ENCODE measurements around the gene APOL3. TPM values are rescaled to one million over a fixed set of nuclear protein-coding genes. Genes with fewer than 3 reads are reported as not detected.
"Not testable (repeated sequence)": the region's sequence is repeated elsewhere in the genome, so short reads cannot be mapped to it uniquely, and the experiment has no call there.

Gene APOL3
- total RNA-seq, 1 experiment from 2014 or later: not detected

DNA sequence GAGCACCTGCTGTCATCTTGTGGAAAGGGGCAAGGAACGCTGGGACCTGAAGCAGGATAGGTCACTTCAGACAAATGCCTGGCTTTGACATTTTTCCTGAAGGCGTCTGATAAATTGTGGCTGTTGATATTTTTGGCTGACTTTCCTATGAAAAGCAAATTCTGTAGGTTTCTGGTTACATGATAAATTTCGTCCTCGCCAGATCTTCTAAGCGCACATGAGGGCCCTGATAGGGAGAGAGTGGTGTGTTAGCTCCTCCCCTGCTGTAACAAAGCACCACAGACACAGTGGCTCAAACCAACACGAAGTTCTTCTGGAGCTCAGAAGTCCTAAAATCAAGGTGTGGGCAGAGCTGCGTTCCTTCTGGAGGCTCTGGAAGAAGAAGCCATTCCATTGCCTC is 21.5 kb upstream of the APOL3 start:
- Histone ChIP-seq H3K4me3 (no peak overlapping the region), H3K9me3 (replicated peaks) (no peaks in the 10 kb centered on the region), H3K27me3 (no peaks in the 10 kb centered on the region), H3K4me1 (no peaks in the 10 kb centered on the region), H3K27ac (no peak overlapping the region), H3K36me3 (no peaks in the 10 kb centered on the region)
- no peak for DNase-seq

DNA sequence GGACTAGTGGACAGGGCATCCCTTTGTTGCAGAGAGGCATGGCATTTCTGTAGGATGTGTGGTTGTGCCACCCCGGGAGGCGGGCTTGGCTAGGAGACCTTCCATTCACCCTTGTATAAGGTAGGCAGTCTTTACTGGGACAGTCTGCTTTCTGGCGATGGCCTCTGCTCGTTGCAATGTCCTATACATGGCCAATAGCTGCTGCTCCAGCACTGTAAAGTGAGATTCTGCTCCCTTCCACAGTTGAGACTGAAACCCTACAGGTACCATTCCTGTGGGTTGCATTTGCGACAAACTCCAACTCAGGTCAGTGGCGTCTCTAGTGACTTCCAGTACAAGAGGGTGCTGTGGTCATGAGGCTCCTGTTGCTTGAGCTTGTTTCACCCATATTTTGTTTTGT is 20.4 kb upstream of the APOL3 start:
- no peaks in the 10 kb centered on the region for H3K9me3 ChIP-seq (replicated peaks)
- no peak overlapping the region for H3K27ac ChIP-seq
- H3K36me3 ChIP-seq: no peaks in the 10 kb centered on the region
- DNase-seq: no peak
- H3K4me3 ChIP-seq: no peak overlapping the region
- H3K27me3 ChIP-seq: no peaks in the 10 kb centered on the region
- H3K4me1 ChIP-seq: no peaks in the 10 kb centered on the region

DNA sequence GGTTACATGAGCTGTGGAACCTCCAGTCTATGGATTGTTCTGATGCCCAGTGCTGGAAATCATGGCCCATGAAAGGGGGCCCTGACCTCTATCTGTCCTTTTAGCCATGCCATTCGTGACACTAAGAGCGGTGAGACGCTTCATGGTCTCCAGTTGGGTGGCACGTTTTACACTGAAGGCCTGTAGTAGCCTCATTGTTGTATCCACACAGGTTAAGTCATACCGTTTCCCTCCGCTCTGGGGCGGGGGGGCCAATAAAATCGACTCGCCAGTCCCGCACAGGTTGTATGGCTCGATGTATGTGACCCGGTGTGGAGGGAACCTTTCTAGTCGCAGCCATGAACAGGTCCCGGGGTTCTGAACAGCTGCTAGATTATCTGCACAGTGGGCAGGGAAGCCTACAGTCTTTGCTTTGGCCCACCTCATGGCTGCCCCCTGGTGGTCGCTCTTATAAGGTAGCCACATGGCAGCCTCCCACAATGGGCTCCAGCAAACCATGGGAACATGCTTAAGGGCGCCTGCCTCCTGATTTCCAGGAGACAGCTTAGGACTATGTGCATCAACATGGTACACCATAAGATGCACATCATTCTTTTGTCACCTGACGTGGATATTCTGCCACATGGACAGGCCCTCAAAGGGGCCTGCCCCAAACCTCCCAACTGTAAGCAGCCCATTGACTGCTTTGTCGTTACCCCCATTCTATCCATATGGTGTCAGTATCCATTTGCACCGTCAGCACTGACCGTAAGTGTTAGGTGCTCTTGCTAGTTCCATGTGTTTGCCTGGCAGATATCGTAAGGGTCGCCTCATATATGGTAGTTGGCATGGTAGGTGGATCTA is 19.7 kb upstream of the APOL3 start:
- H3K4me3 ChIP-seq: no peak overlapping the region
- no peaks in the 10 kb centered on the region for H3K36me3 ChIP-seq
- H3K27me3 ChIP-seq: no peaks in the 10 kb centered on the region
- no peaks in the 10 kb centered on the region for H3K4me1 ChIP-seq
- DNase-seq: peak; percentile 66 to 81
- H3K9me3 ChIP-seq (replicated peaks): no peaks in the 10 kb centered on the region
- H3K27ac ChIP-seq: no peak overlapping the region

DNA sequence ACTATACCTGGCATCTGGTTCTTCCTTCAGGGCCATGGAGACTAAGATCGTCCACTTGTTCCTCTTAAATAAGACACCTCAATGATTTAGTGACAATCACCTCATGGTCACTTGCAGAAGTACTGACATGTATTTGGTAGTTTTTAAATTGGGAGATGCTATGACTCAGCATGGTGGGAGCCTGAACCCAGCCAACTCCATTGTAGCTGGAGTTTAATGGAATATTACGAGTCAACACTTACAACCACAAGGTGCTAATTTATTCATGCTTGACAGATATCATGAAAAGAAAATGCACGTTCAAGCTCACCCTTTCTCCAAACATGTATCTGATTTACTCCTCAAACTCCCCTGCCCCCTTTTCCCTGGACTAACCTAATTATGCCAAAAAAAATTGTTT is 16.6 kb upstream of the APOL3 start:
- DNase-seq: no peak
- Histone ChIP-seq H3K36me3 (no peaks in the 10 kb centered on the region), H3K27me3 (no peaks in the 10 kb centered on the region), H3K4me1 (no peaks in the 10 kb centered on the region), H3K9me3 (replicated peaks) (no peaks in the 10 kb centered on the region), H3K27ac (no peak overlapping the region), H3K4me3 (no peak overlapping the region)

DNA sequence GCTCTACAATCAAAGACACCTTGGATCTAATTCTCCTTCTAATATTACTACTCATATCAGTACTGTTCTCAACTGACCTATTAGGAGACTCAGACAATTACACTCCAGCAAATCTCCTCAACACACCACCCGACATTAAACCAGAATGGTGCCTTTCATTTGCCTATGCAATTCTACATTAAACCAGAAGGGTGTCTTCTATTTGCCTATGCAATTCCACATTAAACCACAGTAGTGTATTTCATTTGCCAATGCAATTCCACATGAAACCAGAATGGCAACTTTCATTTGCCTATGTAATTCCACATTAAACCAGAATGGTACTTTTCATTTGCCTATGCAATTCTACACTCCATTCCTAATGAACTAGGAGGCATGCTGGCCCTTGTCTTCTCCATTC is 15.3 kb upstream of the APOL3 start:
- Histone ChIP-seq H3K4me1 (no peaks in the 10 kb centered on the region), H3K27me3 (no peaks in the 10 kb centered on the region), H3K4me3 (no peak overlapping the region), H3K36me3 (no peaks in the 10 kb centered on the region), H3K27ac (no peak overlapping the region), H3K9me3 (replicated peaks) (no peaks in the 10 kb centered on the region)
- DNase-seq: no peak

DNA sequence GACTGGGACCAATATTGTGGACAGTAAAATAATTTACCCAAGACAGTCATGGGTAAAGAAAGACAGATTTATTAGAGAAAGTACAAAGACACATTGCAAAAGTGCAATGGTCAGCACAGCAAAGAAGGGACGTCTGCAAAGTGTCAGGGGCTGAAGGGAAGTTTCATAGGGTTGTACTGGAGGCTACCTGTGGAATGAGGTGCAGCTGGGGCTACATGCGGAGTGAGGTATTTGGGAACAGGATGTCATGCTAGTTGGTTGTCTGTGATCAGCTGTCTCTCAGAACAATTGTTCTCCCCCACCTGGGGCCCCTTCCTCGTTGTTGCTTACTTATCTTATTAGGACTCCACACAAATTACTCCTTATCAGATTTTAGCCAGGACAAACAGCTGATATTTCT is 11.4 kb upstream of the APOL3 start:
- no peaks in the 10 kb centered on the region for H3K27me3 ChIP-seq
- H3K4me1 ChIP-seq: no peaks in the 10 kb centered on the region
- H3K4me3 ChIP-seq: no peak overlapping the region
- no peaks in the 10 kb centered on the region for H3K36me3 ChIP-seq
- DNase-seq: no peak
- no peak overlapping the region for H3K27ac ChIP-seq
- no peaks in the 10 kb centered on the region for H3K9me3 ChIP-seq (replicated peaks)

DNA sequence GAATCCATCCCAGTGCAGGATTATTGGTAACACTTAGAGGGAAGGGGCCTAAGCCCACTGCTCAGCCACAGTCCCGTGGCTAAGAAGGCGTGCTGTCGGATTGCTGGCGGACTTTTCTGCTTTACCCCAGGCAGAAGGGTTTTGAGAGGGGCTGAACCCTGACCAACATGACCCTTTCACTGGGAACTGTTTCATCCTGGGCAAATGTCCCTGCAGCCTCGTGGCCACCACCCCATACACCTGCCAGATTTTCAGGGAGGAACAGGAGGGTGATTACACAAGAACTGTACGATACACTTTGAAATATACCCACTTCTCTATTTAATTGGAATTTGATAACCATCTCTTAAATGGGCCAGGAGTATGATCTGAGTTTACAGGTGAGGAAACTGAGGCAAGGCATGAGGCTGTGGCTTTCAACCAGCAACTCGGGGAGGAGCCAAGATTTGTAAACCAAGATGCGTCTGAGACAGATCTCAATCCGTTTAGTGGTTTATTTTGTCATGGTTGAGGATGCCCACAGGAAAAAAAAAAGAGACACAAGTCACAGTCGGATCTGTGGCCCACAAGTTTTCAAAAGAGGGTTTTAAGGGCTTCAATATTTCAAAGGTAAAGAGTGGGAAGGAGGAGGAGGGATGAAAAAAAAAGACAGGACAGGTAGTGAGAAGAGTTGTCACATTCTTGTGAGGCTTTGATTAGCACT is 6.1 kb upstream of the APOL3 start:
- Histone ChIP-seq H3K27me3 (0 out of 2 replicates have a peak, but pooled peaks cover 4% of the 10 kb centered on the region), H3K36me3 (no peaks in the 10 kb centered on the region)

DNA sequence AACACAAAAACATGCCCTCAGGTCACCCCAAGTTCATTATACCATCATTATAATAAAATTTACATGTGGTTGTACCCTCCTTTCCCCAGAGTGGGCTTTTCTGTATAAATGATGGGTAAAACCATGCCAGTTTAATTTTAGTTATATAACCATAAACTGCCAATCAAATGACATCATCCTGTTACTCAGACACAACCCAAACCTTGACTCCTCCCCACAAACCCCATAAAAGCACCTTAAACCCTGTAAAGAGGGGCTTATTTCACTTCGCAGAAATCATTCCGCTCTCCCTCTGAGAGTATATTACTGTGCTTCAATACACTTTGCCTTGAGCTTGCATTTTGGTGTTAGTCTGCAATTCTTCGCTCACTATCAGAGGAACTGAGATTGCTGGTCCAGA is 5.5 kb upstream of the APOL3 start:
- Histone ChIP-seq H3K4me3 (no peak overlapping the region), H3K9me3 (replicated peaks) (no peaks in the 10 kb centered on the region), H3K36me3 (no peaks in the 10 kb centered on the region), H3K27me3 (0 out of 2 replicates have a peak, but pooled peaks cover 4% of the 10 kb centered on the region), H3K27ac (no peak overlapping the region), H3K4me1 (no peaks in the 10 kb centered on the region)
- DNase-seq: no peak

More for the DNA sequence above, 6.1 kb upstream of the APOL3 start:
- no peak for DNase-seq
- no peak overlapping the region for H3K27ac ChIP-seq
- no peak overlapping the region for H3K4me3 ChIP-seq
- no peaks in the 10 kb centered on the region for H3K4me1 ChIP-seq
- no peaks in the 10 kb centered on the region for H3K9me3 ChIP-seq (replicated peaks)

DNA sequence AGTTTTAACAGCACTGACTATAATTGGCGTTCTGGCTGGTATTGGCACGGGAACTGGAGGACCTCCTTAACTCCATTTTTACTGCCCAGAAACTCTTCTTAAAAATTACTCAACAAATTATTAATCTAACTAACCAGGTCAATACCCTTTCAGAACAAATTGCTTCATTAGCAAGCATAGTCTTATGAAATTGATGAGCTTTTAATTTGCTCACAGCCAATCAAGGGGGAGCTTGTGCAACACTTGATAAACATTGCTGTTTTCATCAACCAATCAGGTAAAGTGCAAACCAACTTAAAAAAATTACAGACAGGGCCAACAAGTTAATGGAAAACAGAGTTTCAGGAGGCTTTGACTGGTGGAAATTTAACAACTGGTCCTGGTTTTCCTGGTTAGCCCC is 4.6 kb upstream of the APOL3 start:
- DNase-seq: no peak
- Histone ChIP-seq H3K27me3 (0 out of 2 replicates have a peak, but pooled peaks cover 4% of the 10 kb centered on the region), H3K4me3 (no peak overlapping the region), H3K36me3 (no peaks in the 10 kb centered on the region), H3K4me1 (no peaks in the 10 kb centered on the region), H3K27ac (no peak overlapping the region), H3K9me3 (replicated peaks) (no peaks in the 10 kb centered on the region)

DNA sequence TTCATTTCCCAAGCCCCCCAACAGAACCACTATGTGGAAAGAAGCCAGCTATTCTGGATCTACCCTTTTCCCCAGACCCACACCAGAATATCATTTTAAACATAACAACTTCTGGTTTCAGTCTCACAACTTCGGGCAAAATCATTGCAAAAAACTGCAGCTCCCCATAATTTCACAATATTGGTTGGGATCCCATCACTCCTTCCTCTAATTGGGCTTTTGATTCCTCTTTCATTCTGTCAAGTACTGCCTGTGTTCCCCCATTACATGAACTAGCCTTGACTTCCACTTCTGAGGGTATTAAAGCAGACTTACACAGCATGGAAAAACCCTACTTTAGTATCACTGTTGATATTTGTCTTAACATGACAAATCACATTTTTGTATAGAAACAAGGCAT is 4.1 kb upstream of the APOL3 start:
- H3K9me3 ChIP-seq (replicated peaks): no peaks in the 10 kb centered on the region
- no peaks in the 10 kb centered on the region for H3K4me1 ChIP-seq
- H3K4me3 ChIP-seq: no peak overlapping the region
- 0 out of 2 replicates have a peak, but pooled peaks cover 4% of the 10 kb centered on the region for H3K27me3 ChIP-seq
- DNase-seq: no peak
- no peak overlapping the region for H3K27ac ChIP-seq
- H3K36me3 ChIP-seq: no peaks in the 10 kb centered on the region

DNA sequence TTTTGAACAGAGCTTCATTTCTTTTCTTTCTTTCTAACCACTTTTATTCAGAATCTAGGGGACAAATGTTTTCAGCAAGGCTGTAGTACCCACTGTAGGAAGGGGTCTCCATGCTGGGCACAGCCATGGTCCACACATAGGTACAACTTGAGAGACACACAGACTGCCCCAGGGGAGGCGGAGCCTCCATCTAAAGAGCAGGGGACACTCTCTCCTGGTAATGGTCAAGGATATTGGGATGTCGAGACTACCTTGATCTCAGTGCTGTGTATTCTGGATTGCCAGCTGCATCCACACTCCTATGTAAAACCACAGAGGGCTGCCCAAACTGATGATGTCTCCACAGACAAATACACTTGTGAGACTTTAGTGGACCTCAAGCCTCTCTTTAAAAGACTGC is 2.9 kb upstream of the APOL3 start:
- H3K27me3 ChIP-seq: 0 out of 2 replicates have a peak, but pooled peaks cover 4% of the 10 kb centered on the region
- H3K4me3 ChIP-seq: no peak overlapping the region
- H3K4me1 ChIP-seq: no peaks in the 10 kb centered on the region
- H3K36me3 ChIP-seq: no peaks in the 10 kb centered on the region
- no peak for DNase-seq
- no peak overlapping the region for H3K27ac ChIP-seq
- no peaks in the 10 kb centered on the region for H3K9me3 ChIP-seq (replicated peaks)

DNA sequence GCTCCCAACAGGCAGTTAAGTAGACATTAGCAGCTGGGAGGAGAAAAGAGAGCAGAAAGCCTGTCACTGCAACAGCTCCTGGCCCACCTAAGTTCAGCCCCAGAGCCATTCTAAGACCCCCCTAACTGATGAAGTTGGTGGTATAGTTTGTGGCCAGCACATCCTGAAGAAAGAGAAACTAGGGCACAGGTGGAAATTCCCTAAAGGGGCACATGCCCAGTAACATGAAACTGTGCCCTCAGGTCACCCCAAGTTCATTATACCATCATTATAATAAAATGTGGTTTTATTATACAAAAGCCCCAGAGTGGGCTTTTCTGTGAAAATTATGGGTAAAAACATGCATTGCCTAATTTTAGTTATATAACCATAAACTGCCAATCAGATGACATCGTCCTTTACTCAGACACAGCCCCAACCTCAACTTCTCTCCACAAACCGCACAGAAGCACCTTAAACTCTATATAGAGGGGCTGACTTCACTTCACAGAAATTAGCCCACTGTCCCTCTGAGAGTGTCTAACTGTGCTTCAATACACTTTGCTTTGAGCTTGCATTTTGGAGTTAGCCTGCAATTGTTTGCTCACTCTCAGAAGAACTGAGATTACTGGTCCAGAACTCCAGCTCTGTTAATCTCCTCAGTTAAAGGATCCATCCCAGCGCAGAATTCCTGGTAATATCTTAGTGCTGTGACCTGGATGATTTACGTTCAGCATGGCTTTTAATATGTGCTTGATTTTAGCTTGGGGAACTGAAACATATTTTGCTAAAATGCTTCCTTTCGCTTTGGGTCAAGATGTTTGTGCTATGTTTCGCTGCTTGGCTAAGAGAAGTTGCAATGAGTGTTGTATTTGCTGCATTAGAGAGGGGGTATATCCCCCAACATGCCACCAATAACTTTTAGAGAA is 1.8 kb upstream of the APOL3 start:
- no peak for DNase-seq
- H3K4me3 ChIP-seq: no peak overlapping the region
- no peaks in the 10 kb centered on the region for H3K36me3 ChIP-seq
- H3K27me3 ChIP-seq: 0 out of 2 replicates have a peak, but pooled peaks cover 4% of the 10 kb centered on the region
- H3K27ac ChIP-seq: no peak overlapping the region
- H3K9me3 ChIP-seq (replicated peaks): no peaks in the 10 kb centered on the region
- H3K4me1 ChIP-seq: no peaks in the 10 kb centered on the region

DNA sequence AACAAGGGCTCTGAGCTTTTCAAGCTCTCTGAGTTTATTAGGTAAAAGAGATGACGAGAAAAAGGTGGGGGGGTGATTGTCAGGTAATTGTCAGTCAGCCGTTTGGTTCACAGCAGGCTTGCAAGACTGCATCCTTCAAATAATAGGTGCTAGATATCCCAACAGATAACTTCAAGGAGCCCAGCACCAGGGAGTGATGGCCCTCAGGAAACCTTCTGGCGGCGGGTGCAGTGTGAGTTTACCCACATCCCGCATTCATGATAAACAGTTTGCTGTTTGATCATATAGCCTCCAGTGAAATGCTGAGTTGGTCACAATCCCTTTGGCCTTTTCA is 1.2 kb upstream of the APOL3 start:
- not testable (repeated sequence) for H3K4me3 ChIP-seq; H3K36me3 ChIP-seq; H3K4me1 ChIP-seq; H3K27ac ChIP-seq; H3K27me3 ChIP-seq; DNase-seq; H3K9me3 ChIP-seq (replicated peaks)

DNA sequence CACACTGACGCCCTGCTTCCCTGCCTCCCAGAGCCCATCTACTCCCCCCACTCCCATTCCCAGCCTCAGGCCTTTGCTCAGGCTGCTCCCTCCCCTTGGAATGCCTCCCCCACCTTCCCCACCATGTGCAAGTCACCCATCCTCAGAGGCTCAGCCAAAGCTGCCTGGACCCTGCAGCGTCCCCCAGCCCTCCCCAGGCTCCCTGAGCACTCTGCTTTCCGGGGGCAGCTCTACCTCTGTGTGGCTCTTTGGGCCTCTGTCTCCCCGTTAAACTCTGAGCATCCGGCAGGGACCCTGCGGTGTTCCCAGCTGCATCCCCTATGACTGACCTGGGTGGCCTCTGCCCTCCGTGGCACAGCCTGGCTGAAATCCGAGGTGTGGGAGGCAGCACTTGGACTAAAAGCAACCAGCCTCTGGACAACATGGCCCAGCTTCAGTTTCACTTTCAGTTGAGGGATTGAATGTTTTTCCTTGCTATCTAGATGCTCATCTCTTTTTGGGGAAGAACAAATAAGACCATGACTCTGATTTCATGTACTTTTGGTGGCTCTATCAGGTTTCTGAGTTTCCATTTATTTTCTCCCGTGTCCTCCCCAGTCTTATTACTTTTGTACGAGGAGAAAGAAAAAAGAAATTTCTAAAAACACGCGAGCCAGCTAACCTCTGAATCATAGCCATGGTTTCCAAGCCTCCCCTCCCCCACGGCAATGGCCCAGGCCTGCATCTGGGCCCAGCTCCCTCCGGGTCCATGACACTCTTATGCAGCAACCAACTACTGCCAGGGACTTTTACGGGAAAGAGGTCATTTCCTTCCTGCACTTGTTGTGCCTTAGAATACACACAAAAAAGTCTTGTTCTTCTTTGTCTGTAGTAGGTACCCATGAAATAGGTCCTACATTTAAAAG is 3.8 kb downstream of the APOL3 start:
- Histone ChIP-seq H3K27me3 (0 out of 2 replicates have a peak, but pooled peaks cover 3% of the 10 kb centered on the region), H3K4me3 (peak overlapping the region; percentile 26), H3K36me3 (no peaks in the 10 kb centered on the region), H3K27ac (no peak overlapping the region), H3K4me1 (no peaks in the 10 kb centered on the region), H3K9me3 (replicated peaks) (no peaks in the 10 kb centered on the region)
- peak in 1 of 2 experiments; percentile 7 for DNase-seq
